PC-3 (cell line): Measurements from ENCODE around the gene LBX1. TPM values are rescaled to one million over a fixed set of nuclear protein-coding genes. Genes with fewer than 3 reads are reported as not detected.

Experiments used
- ATAC-seq: fragments of 200-7000 bp; cut with Tn5 transposase; 2 replicates; pipeline ENCODE4 v1.9.1; 2020; ENCODE audit warnings: mild to moderate bottlenecking, moderate library complexity
- BruUV-seq: library from RNA; stranded (reverse); fragments of 400-500 nt; replicated peaks from 2 replicates; lab custom pipeline; 2021; lab: Mats Ljungman, UMichigan
- CTCF ChIA-PET: fragments of 300-600 bp; sonication (Branson Sonifier 250); formaldehyde crosslinking; loops from one replicate; lab custom pipeline; 2022; ENCODE audit warnings: antibody characterized with exemption; lab: Charles Lee
- POLR2A ChIA-PET: fragments of 300-600 bp; sonication (Branson Sonifier 250); formaldehyde crosslinking; loops from one replicate; lab custom pipeline; 2022; ENCODE audit warnings: antibody characterized with exemption; ENCODE audit not compliant: unreplicated experiment; lab: Charles Lee
- DNase-seq: peaks from one replicate; pipeline ENCODE4 v3.0.0-alpha.2; 2015
- H2AFZ ChIP-seq: fragments of 300-600 bp; sonication (generic); 2 replicates; pipeline ENCODE4 v1.6.0; 2016; ENCODE audit warnings: antibody characterized with exemption, low read length
- H3F3A ChIP-seq: fragments of 300-600 bp; sonication (generic); one replicate; pipeline ENCODE4 v1.6.0; 2017; ENCODE audit warnings: antibody characterized with exemption, low read length, control low read depth, mild to moderate bottlenecking; ENCODE audit not compliant: unreplicated experiment
- H3K27ac ChIP-seq: fragments of 300-600 bp; sonication (generic); 2 replicates; pipeline ENCODE4 v1.5.1; 2016; ENCODE audit warnings: mild to moderate bottlenecking, low read length
- H3K27me3 ChIP-seq: fragments of 300-600 bp; sonication (generic); 2 replicates; pipeline ENCODE4 v1.6.1; 2016; ENCODE audit warnings: low read length, mixed read lengths
- H3K36me3 ChIP-seq: fragments of 300-600 bp; sonication (generic); 2 replicates; pipeline ENCODE4 v1.6.1; 2016; ENCODE audit warnings: low read depth, mixed run types, low read length, mixed read lengths
- H3K4me1 ChIP-seq: fragments of 300-600 bp; sonication (generic); 2 replicates; pipeline ENCODE4 v1.5.1; 2016; ENCODE audit warnings: low read length; ENCODE audit not compliant: insufficient read depth
- H3K4me2 ChIP-seq: fragments of 300-600 bp; sonication (generic); 2 replicates; pipeline ENCODE4 v1.6.0; 2016; ENCODE audit warnings: low read length
- H3K4me3 ChIP-seq: fragments of 300-600 bp; sonication (generic); 2 replicates; pipeline ENCODE4 v1.5.1; 2016; ENCODE audit warnings: mild to moderate bottlenecking, low read length, mixed read lengths
- H3K79me2 ChIP-seq: fragments of 300-600 bp; sonication (generic); 2 replicates; pipeline ENCODE4 v1.6.1; 2017; ENCODE audit warnings: low read length, mixed read lengths
- H3K9ac ChIP-seq: fragments of 300-600 bp; sonication (generic); 2 replicates; pipeline ENCODE4 v1.6.0; 2016; ENCODE audit warnings: mild to moderate bottlenecking, low read length
- H3K9me2 ChIP-seq: fragments of 300-600 bp; sonication (generic); replicated peaks from 2 replicates; pipeline ENCODE4 v1.6.1; 2016; ENCODE audit warnings: mixed run types, low read length, mixed read lengths
- H3K9me3 ChIP-seq: fragments of 300-600 bp; sonication (generic); 2 replicates; pipeline ENCODE4 v1.6.1; 2016; ENCODE audit warnings: low read length, mixed read lengths
- H4K20me1 ChIP-seq: fragments of 300-600 bp; sonication (generic); 2 replicates; pipeline ENCODE4 v1.6.1; 2016; ENCODE audit warnings: low read length, mixed read lengths
- EZH2 ChIP-seq: fragments of 300-600 bp; sonication (generic); IDR thresholded peaks from one replicate; pipeline ENCODE4 v1.6.1; 2017; ENCODE audit warnings: antibody characterized with exemption, mild to moderate bottlenecking, low read length; ENCODE audit not compliant: unreplicated experiment
- EZH2phosphoT487 ChIP-seq: fragments of 300-600 bp; sonication (generic); IDR thresholded peaks from 2 replicates; pipeline ENCODE4 v1.6.1; 2018; ENCODE audit warnings: mild to moderate bottlenecking, antibody characterized with exemption, low read length, borderline replicate concordance
- intact Hi-C: fragments of 100-400 bp; cut with micrococcal nuclease; formaldehyde crosslinking; loops from 2 replicates; pipeline ENCODE4 v1.9.0; 2023
- total RNA-seq: library from RNA; depleted of rRNA; stranded (reverse); fragments of >200 nt; gene quantifications from 2 replicates; pipeline ENCODE4 v1.2.3, GENCODE V29; 2014
- TF ChIP-seq, protein P1 (sequence below): fragments of 300-600 bp; sonication (generic); conservative IDR thresholded peaks from 2 replicates; pipeline ENCODE4 v1.5.1; 2017; ENCODE audit warnings: antibody characterized with exemption, low read depth, mild to moderate bottlenecking, low read length

LBX1 gene
- total RNA-seq, 1 experiment from 2014 or later: not detected

DNA sequence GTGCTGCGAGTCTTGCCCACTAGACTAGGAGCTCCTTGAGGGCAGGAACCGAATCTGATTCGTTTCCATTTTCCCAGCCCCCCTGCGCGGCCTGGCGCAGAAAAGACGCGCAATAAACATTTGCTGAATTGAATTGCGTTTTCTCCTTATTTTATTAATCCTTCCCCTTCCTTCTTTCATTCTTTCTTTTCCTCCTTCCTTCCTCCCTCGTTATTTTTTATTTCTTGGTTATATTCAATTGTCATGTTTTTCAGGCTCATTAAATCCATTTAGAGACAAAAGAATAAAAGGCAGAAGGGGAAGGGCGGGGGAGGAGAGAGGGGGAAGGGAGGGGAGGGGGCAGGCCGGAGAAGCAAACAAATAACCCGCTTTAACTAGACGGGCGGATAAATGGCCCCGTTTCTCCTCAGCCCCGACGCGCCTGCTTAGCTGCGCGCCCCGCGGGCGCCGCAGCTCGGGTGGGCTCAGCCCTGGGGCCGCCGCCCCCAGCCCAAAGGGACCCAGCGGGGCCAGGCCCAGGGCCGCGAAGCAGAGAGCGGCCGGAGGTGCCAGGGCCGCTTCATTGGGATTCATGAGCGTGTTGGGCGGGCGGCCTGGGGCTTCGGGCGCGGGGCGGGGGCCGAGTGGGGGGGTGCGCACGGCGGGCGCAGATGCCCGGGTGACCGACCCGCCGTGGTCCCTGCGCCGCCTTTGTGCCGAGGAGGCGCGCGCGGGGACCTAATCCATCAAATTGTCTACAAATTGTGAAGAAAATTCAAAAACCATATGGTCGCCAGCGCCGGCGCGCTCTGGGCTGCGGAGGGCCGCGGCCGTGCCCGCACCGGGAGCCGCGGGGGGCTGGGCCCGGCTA is 5.0 kb downstream of the LBX1 start:
- H3K27me3 ChIP-seq: peaks cover 99% of the 10 kb centered on the region
- CTCF ChIA-PET: no interaction called here
- BruUV-seq: no TSS peak

DNA sequence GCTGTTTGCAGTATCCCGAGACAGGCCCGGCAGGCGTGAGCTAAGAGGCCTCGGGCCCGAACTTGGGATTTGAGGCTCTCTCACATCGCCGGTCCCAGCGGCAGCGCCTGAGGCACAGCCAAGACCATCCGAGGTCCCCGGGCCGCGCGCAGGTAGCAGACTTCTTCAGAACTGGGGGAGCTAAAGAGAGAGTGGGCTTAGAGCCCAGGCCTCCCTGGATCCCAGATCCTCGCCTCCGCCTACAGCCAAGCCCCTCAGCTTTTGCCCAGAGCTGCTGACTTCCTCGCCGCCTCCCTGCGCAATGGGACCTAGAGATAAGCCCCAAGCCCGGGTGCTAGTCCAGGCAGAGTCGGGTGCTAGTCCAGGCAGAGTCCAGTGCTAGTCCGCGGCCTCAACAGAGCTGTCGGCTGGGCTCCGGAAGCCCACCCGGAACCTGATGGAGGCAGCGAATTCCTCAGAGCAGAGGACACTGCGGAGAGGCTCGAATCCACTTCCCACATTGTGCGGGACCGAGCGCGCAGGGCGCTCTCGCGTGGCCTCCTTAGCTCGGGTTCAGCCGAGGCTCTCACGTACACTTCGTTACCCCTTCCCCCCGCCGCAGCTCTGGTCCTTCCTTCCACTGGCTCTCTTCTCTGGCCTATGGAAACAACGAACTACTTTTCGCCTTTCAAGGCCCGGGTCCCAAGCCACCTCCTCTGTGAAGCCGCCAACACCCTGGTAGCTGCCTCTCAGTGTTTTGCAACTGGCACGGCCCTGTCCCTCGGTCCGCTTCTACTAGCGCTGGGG is 5.8 kb downstream of the LBX1 start:
- no peaks in the 10 kb centered on the region for H3F3A ChIP-seq
- TF ChIP-seq, protein P1, sequence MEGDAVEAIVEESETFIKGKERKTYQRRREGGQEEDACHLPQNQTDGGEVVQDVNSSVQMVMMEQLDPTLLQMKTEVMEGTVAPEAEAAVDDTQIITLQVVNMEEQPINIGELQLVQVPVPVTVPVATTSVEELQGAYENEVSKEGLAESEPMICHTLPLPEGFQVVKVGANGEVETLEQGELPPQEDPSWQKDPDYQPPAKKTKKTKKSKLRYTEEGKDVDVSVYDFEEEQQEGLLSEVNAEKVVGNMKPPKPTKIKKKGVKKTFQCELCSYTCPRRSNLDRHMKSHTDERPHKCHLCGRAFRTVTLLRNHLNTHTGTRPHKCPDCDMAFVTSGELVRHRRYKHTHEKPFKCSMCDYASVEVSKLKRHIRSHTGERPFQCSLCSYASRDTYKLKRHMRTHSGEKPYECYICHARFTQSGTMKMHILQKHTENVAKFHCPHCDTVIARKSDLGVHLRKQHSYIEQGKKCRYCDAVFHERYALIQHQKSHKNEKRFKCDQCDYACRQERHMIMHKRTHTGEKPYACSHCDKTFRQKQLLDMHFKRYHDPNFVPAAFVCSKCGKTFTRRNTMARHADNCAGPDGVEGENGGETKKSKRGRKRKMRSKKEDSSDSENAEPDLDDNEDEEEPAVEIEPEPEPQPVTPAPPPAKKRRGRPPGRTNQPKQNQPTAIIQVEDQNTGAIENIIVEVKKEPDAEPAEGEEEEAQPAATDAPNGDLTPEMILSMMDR: no peak
- TF ChIP-seq EZH2phosphoT487: peak; percentile 7; the same call in 1 of the 2 replicates
- H3K27me3 ChIP-seq: peaks cover 100% of the 10 kb centered on the region
- H3K4me2 ChIP-seq: peak overlapping the region; percentile 79
- intact Hi-C loops: no loop called here
- ChIA-PET CTCF (no interaction called here), POLR2A (no interaction called here)
- no peak overlapping the region for H3K27ac ChIP-seq
- H3K9ac ChIP-seq: no peak overlapping the region
- no peaks in the 10 kb centered on the region for H4K20me1 ChIP-seq
- no peaks in the 10 kb centered on the region for H3K36me3 ChIP-seq
- H3K79me2 ChIP-seq: no peaks in the 10 kb centered on the region
- no peaks in the 10 kb centered on the region for H3K9me2 ChIP-seq
- ATAC-seq: no peak
- H3K9me3 ChIP-seq: no peaks in the 10 kb centered on the region
- H2AFZ ChIP-seq: no peak overlapping the region
- no TSS peak for BruUV-seq
- H3K4me1 ChIP-seq: peaks cover 4% of the 10 kb centered on the region
- peak overlapping the region; percentile 61 for H3K4me3 ChIP-seq
- DNase-seq: no peak

More for the DNA sequence above, 5.0 kb downstream of the LBX1 start:
- ATAC-seq (no peak), DNase-seq (no peak)
- Histone ChIP-seq H3K79me2 (no peaks in the 10 kb centered on the region), H3K9me2 (no peaks in the 10 kb centered on the region), H3K9ac (no peak overlapping the region), H3K9me3 (no peaks in the 10 kb centered on the region), H3K27ac (no peak overlapping the region), H3K36me3 (no peaks in the 10 kb centered on the region), H2AFZ (no peak overlapping the region), H4K20me1 (no peaks in the 10 kb centered on the region), H3K4me1 (peaks cover 4% of the 10 kb centered on the region), H3K4me3 (peak overlapping the region; percentile 28; the same call in 1 of the 2 replicates), H3F3A (no peaks in the 10 kb centered on the region), H3K4me2 (peak overlapping the region; percentile 44)
- POLR2A ChIA-PET: no interaction called here
- TF ChIP-seq, protein P1: no peak
- TF ChIP-seq EZH2 (no peak), EZH2phosphoT487 (peak; percentile 55; the same call in 1 of the 2 replicates)
- intact Hi-C loops: no loop called here
